ENCODE results near the gene ADISSP. TPM values are rescaled to one million over a fixed set of nuclear protein-coding genes. Genes with fewer than 3 reads are reported as not detected.
A peak's percentile ranks its signal among the peaks of the same experiment; 100 is the strongest.

The ADISSP gene
- total and polyA plus RNA-seq, 2 of the 8 experiments (the other 6 are each of a cell fraction or from before 2014, with no cell fraction given): 111 to 141 TPM

- POLR2A ChIA-PET (ENCODE audit: partially characterized antibody): interaction anchor here (1.1 to 1.6 kb wide), 2 partner anchors 9 to 45 kb away, joined by 4 to 5 read pairs; no protein-coding TSS in a partner anchor
- no peak overlapping the region for H2BK120ac ChIP-seq (replicated peaks; ENCODE audit: low read depth, low read length)
- no peak overlapping the region for H2BK20ac ChIP-seq (ENCODE audit: low read length)
- no peak overlapping the region for H2BK15ac ChIP-seq (ENCODE audit: low read length)
- DNase-seq (ENCODE audit: low read depth in 1 of 2, low spot score in 2 of 2): no peak
- H4K8ac ChIP-seq (ENCODE audit: extremely low read depth, insufficient read depth, low read length): no peak overlapping the region
- no peak overlapping the region for H3K14ac ChIP-seq (ENCODE audit: insufficient read length)
- no peak overlapping the region for H3K56ac ChIP-seq (replicated peaks; ENCODE audit: insufficient read length, low read depth, low read length)
- TF ChIP-seq SIX5 (IDR thresholded peaks at IDR 0.05; ENCODE audit: low read depth, low read length) (no peak), YY1 (IDR thresholded peaks at IDR 0.05; ENCODE audit: low read depth, low read length) (peak; percentile 49; the same call in 1 of the 2 replicates)
- FAIRE-seq: no peak
- no peak overlapping the region for H3K4me3 ChIP-seq (ENCODE audit: extremely low read depth in 1 of 4, insufficient read depth in 2 of 4, low read depth in 3 of 4, low read length in 4 of 4)
- H4K5ac ChIP-seq (ENCODE audit: insufficient read length, low read depth, low read length): no peak overlapping the region
- no peak overlapping the region for H2AFZ ChIP-seq (ENCODE audit: low read length)
- no peaks in the 10 kb centered on the region for H3K36me3 ChIP-seq (ENCODE audit: control insufficient read depth in 2 of 4, insufficient read depth in 4 of 4, low read length in 3 of 4)
- no peak overlapping the region for H3K4ac ChIP-seq (replicated peaks; ENCODE audit: insufficient read length, low read depth, low read length)
- H3K79me2 ChIP-seq (ENCODE audit: control insufficient read depth in 1 of 2, insufficient read depth in 2 of 2, low read length in 2 of 2): no peaks in the 10 kb centered on the region
- 77% methylated on average over 6 of the region's 7 CpGs; no CpG with 5 or more reads in 1 of the 2 experiments for WGBS, 2 experiments (ENCODE audit: extremely low coverage in 1 of 2, insufficient coverage in 1 of 2, insufficient read length in 1 of 2, insufficient replicate concordance in 2 of 2, low coverage in 1 of 2, low lambda C conversion rate in 2 of 2, missing lambda C conversion rate in 1 of 2)
- H3K27ac ChIP-seq (ENCODE audit: low read depth, low read length): no peak overlapping the region
- H3K23ac ChIP-seq (ENCODE audit: insufficient read length): no peak overlapping the region
- no peaks in the 10 kb centered on the region for H3K9me3 ChIP-seq (ENCODE audit: insufficient read depth in 2 of 2, low read depth in 1 of 2, low read length in 1 of 2)
- no peak overlapping the region; the same call in 1 of the 2 replicates for H3K18ac ChIP-seq (ENCODE audit: extremely low read depth, low read length)
- no peaks in the 10 kb centered on the region for H3K79me1 ChIP-seq (ENCODE audit: low read depth, low read length)
- peaks cover 0 to 6% (median 5%) of the 10 kb centered on the region in 4 experiments; a peak in 3 of 7 replicates for H3K27me3 ChIP-seq (replicated peaks in 1 of 4; ENCODE audit: control insufficient read depth in 3 of 4, extremely low read depth in 1 of 4, insufficient read depth in 3 of 4, low read length in 3 of 4)
- CTCF ChIA-PET (ENCODE audit: partially characterized antibody): interaction anchor here (0.6 to 18.5 kb wide), 10 partner anchors 10 to 187 kb away, joined by 3 to 308 read pairs (median 7); partner anchors contain the start of gene SIGLEC1
- no peak overlapping the region for H2AK5ac ChIP-seq (ENCODE audit: low read depth, low read length)
- no peaks in the 10 kb centered on the region for H4K20me1 ChIP-seq (replicated peaks in 1 of 2; ENCODE audit: control insufficient read depth in 1 of 2, insufficient read depth in 2 of 2, low read length in 2 of 2)
- H2BK5ac ChIP-seq (ENCODE audit: low read depth, low read length): no peak overlapping the region
- H4K91ac ChIP-seq (replicated peaks; ENCODE audit: insufficient read length, low read length): no peak overlapping the region
- H2BK12ac ChIP-seq (ENCODE audit: low read depth, low read length): 0 out of 2 replicates have a peak overlapping the region, but pooled peaks have one; percentile 39
- H3K23me2 ChIP-seq (ENCODE audit: low read depth, low read length): peaks cover 6% of the 10 kb centered on the region; the same call in 1 of the 2 replicates
- no peak overlapping the region for H3K9ac ChIP-seq (replicated peaks in 1 of 4; ENCODE audit: extremely low read depth in 1 of 4, low read depth in 3 of 4, low read length in 3 of 4)
- H3K4me1 ChIP-seq (replicated peaks in 1 of 4; ENCODE audit: control insufficient read depth in 3 of 4, insufficient read depth in 4 of 4, low read length in 3 of 4): peaks cover 0 to 22% (median 16%) of the 10 kb centered on the region in 4 experiments; a peak in 6 of 7 replicates
- no peak overlapping the region for H3K4me2 ChIP-seq (ENCODE audit: insufficient read depth in 1 of 2, low read depth in 2 of 2, low read length in 2 of 2)
Observed at GRCh38 chr20:3741836-3742458, 25.6 kb downstream of the ADISSP start.
